ENCODE measurements around the gene HYI.

The HYI gene

DNA sequence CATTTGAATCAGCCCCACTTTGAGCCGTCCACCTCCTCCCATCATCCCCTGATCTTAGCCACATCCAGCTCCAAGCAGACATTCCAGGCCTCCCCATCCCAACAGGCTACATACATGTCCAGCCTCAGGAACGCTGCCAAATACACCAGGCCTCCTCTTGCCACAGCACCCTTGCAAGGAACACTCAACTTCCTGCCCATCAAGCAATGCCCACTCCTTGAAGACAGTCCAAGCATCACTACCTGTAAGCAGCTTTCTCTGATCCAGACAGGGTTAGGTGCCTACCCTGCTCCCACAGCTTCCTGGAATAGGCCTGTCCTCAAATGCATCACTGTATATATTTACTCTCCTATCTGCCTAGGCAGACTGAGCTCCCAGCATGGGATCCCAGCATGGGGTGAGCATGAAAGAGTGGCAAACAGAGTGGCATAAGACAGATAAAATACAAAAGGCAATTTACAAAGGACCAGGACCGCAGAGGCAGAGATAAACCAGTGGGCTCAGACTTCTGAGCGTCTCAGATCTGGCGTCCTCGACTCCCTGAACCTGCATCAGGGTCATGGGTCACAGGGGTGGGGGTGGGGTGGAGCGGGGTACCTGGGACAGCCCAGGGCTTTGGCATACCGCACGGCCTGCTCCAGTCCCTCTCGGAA lies 816 bp downstream of the HYI start:
- peaks cover 21% of the 10 kb centered on the region for H3K4me1 Mint-ChIP-seq (ENCODE audit: low read depth)
- peak overlapping the region; percentile 60 for H3K27ac Mint-ChIP-seq
- peak overlapping the region; percentile 63 for H3K4me3 Mint-ChIP-seq
- peaks cover 27% of the 10 kb centered on the region for H3K27me3 Mint-ChIP-seq
- DNase-seq: peak; percentile 48
- H3K9me3 Mint-ChIP-seq: no peaks in the 10 kb centered on the region
- peaks cover 50% of the 10 kb centered on the region for H3K36me3 Mint-ChIP-seq (ENCODE audit: low read depth)

DNA sequence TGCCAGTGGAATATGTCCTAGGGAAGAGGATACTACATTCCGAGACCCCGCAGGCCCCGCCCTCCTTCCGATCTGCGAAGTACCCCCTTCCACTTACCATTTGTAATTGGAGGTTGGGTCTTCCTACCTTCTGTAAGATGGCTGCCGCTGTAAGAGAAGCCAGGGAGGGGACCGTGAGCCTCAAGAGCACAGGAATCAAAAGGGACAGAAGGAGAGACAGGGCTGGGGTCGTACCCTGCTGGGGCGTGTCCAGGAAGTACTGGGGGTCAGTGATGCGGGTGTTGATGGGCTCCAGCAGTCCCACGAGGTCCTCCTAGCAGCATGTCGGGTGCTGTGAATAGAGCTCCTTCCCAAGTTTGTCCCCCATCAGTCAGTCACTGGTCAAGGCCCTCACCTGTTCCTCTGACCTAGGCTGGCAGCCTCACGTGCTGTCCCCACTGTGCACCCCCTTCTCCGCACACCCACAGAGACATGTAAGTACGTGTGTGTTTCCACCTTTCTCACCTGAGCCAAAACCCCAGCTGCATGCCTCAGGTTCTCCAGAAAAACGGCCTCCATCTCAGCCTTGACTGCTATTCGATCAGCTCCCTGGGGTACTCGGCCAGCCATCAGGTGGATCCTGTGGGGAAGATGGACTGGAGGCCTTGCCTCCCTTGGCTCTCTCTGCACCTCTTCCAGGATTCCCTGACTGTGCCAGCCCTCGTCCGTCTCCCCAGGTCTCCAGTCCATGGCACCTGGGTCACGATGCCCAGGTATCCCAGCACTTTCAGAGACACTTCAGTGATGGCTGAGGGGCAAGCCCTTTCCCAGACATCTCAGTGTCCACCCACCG lies 1.8 kb downstream of the HYI start:
- H3K4me1 Mint-ChIP-seq (ENCODE audit: low read depth): peaks cover 21% of the 10 kb centered on the region
- H3K9me3 Mint-ChIP-seq: no peaks in the 10 kb centered on the region
- peaks cover 60% of the 10 kb centered on the region for H3K36me3 Mint-ChIP-seq (ENCODE audit: low read depth)
- no peak overlapping the region for H3K27ac Mint-ChIP-seq
- peaks cover 22% of the 10 kb centered on the region for H3K27me3 Mint-ChIP-seq
- DNase-seq: no peak
- no peak overlapping the region for H3K4me3 Mint-ChIP-seq

DNA sequence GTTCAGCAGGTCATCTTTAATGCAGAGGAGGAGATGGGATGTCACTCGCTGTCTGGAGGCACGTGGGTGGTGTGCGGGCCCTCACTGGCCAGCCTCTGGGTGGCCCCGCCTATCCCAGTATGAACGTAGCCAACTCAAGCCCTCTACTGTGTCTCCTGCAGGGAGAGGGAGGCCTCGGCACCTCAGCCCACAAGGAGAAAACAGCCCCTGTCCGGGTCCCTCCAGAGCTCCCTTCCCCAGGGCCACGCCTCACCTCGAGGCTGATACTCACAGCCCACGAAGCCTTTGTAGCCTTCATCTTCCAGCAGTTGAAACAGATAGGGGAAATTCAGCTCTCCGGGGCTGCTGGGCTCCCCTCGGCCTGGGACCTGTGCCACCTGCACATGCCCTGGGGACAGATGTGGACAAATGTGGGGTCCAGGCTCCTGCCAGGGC lies 2.6 kb downstream of the HYI start:
- no peak for DNase-seq
- H3K4me1 Mint-ChIP-seq (ENCODE audit: low read depth): peaks cover 21% of the 10 kb centered on the region
- H3K9me3 Mint-ChIP-seq: no peaks in the 10 kb centered on the region
- H3K4me3 Mint-ChIP-seq: no peak overlapping the region
- H3K27me3 Mint-ChIP-seq: peaks cover 17% of the 10 kb centered on the region
- peaks cover 67% of the 10 kb centered on the region for H3K36me3 Mint-ChIP-seq (ENCODE audit: low read depth)
- no peak overlapping the region for H3K27ac Mint-ChIP-seq

DNA sequence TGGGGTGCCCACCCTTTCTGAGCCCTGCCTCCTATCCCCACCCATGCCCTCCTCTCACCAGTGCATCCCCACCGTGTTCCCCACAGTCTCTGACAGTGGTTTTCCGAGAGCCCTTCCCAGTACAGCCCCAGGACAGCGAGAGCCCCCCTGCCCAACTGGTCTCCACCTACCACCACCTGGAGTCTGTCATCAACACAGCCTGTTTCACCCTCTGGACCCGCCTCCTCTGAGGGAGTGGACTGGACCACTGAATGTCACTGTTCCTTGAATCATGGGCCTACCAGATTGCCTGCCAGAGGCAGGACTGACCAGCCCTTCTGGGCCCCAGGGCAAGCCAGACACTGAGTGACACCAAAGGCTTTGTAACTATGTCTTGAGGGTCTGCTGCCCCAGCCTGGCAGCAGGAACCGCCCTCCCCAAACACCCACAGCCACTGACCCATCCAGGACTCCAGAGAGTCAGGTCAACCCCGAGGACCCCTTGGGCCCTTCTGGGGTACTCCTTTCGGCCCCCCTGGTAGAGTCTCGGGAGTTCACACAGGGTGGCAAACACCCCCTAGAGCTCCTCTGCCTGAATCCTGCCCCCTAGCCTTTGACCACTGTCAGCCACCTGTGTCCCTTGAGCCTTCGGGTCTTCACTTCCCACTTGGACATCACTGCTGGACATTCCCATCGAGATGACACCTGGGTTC lies 3.3 kb downstream of the HYI start:
- Mint-ChIP-seq H3K27me3 (peaks cover 11% of the 10 kb centered on the region), H3K4me1 (ENCODE audit: low read depth) (peaks cover 21% of the 10 kb centered on the region), H3K36me3 (ENCODE audit: low read depth) (peaks cover 75% of the 10 kb centered on the region), H3K9me3 (no peaks in the 10 kb centered on the region), H3K4me3 (no peak overlapping the region), H3K27ac (peak overlapping the region; percentile 60)
- DNase-seq: peak; percentile 26

DNA sequence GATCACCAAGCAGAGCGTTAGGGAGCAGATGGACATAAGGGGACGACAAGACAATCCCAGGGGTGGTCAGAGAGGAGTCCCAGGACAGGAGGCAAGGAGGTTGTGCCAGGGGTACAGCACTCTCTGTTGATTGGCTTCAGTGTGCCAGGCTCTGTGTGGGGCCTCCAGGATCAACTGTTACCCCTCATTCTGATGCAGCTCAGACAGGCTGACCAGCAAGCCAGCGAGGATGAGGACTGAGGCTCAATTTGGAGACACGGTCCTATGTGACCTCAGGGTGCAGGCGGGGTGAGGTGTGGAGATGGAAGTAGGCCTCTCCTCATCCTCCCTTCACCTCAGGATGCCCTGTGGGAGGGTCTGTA lies 4.0 kb downstream of the HYI start:
- no peak overlapping the region for H3K4me3 Mint-ChIP-seq
- H3K27ac Mint-ChIP-seq: peak overlapping the region; percentile 60
- peaks cover 4% of the 10 kb centered on the region for H3K27me3 Mint-ChIP-seq
- H3K9me3 Mint-ChIP-seq: no peaks in the 10 kb centered on the region
- peaks cover 82% of the 10 kb centered on the region for H3K36me3 Mint-ChIP-seq (ENCODE audit: low read depth)
- peak; percentile 26 for DNase-seq
- peaks cover 16% of the 10 kb centered on the region for H3K4me1 Mint-ChIP-seq (ENCODE audit: low read depth)

DNA sequence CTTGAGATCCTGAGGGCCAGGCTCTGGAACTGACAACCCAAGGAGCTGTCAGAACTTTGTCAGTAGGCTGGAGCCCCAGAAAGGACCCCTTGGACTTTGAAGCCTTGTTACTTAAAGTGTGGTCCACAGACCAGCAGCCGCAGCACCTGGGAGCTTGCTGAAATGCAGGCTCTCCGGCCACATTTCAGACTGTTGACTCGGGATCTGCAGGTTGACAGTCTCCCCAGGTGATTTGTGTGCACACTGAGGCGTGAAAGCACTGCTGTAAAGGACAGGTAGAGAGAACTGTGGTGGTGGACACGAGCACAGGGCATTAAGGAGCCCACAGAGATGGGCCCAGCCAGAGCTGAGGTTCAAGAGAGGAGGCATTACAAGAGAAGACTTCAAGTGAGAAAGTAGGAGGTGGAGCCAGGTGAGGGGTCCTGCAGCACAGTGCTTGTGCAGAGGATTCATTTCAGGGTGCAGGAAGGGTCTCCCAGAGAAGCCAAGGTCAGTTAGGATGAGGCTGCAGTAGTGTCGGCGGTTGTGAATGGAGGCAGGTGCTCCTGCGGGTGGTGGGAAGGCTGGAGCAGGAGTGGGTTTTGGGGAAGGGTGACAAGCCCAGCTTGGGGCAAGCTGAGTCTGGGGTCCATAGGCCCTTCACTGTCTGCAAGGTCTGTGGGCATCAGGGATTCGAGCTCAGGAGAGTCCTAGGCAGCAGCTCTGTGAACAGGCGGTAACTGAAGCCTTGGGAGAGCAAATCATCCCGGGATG lies 4.6 kb downstream of the HYI start:
- H3K27ac Mint-ChIP-seq: no peak overlapping the region
- H3K4me3 Mint-ChIP-seq: no peak overlapping the region
- H3K36me3 Mint-ChIP-seq (ENCODE audit: low read depth): peaks cover 88% of the 10 kb centered on the region
- peaks cover 10% of the 10 kb centered on the region for H3K4me1 Mint-ChIP-seq (ENCODE audit: low read depth)
- H3K9me3 Mint-ChIP-seq: no peaks in the 10 kb centered on the region
- peak; percentile 22 for DNase-seq
- no peaks in the 10 kb centered on the region for H3K27me3 Mint-ChIP-seq

DNA sequence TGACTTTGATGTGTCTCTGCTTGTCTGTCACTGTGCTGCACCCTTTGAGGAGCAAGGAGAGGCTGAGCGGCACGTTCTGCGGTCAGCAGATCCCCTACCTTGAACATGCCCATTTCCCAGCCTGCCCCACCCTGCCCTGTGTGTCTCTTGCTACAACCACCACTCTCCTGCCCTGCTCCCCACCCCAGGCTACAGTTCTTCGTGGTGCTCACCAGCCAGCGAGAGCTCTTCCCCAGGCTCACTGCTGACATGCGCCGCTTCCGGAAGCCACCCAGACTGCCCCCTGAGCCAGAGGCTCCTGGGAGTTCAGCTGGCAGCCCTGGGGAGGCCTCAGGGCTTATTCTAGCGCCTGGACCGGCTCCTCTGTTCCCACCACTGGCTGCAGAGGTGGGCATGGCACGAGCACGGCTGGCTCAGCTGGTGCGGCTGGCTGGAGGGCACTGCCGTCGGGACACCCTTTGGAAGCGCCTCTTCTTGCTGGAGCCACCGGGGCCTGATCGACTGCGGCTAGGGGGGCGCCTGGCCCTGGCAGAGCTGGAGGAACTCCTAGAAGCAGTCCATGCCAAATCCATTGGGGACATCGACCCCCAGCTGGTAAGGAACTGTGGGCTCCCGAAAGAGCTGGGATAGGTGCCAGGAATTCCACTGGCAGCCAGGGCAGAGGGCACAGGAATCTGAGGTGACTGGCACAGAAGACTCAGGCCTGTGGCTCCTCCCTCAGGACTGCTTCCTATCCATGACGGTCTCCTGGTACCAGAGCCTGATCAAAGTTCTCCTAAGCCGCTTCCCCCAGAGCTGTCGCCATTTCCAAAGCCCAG lies 5.6 kb downstream of the HYI start:
- H3K27ac Mint-ChIP-seq: no peak overlapping the region
- DNase-seq: peak; percentile 14
- H3K4me3 Mint-ChIP-seq: no peak overlapping the region
- H3K4me1 Mint-ChIP-seq (ENCODE audit: low read depth): peaks cover 6% of the 10 kb centered on the region
- H3K9me3 Mint-ChIP-seq: no peaks in the 10 kb centered on the region
- no peaks in the 10 kb centered on the region for H3K27me3 Mint-ChIP-seq
- H3K36me3 Mint-ChIP-seq (ENCODE audit: low read depth): peaks cover 98% of the 10 kb centered on the region

DNA sequence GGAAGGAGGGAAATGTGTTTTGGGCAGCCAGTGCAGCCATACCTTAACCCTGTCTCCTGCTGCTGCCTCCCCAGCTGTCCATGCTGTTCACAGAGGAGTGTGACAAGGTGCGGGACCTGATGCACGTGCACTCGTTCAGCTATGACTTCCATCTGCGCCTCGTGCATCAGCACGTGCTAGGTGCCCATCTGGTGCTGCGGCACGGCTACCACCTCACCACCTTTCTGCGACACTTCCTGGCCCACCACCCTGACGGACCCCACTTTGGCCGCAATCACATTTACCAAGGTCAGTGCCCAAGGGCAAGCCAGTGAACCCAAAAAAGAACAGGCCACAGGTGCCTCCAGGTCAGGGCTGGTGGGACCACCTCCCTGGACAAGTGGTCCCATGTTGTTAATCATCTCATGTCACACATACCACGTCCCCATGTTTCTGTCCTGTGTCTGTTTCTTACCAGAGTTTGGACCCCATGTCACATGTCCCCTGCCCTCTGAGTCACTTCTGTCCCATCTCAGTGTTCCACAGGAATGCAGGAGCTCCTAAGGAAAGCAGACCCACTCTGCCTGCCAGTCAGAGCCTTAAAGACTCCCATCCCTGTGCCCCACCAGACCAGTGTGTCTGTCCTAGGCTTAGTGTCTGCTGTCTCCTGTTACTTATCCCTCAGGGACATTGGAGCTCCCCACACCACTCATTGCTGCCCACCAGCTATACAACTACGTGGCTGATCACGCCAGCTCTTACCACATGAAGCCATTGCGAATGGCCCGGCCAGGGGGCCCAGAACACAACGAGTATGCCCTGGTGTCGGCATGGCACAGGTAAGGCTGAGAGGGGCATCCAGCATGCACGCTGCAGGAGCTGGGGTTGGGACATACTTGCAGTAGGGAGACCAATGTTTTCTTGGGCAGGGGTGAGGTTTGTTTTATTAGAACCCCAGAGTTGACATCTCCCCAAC lies 6.6 kb downstream of the HYI start:
- no peaks in the 10 kb centered on the region for H3K9me3 Mint-ChIP-seq
- no peak overlapping the region for H3K4me3 Mint-ChIP-seq
- no peak overlapping the region for H3K27ac Mint-ChIP-seq
- no peaks in the 10 kb centered on the region for H3K4me1 Mint-ChIP-seq (ENCODE audit: low read depth)
- H3K36me3 Mint-ChIP-seq (ENCODE audit: low read depth): peaks cover 100% of the 10 kb centered on the region
- DNase-seq: peak; percentile 26
- H3K27me3 Mint-ChIP-seq: no peaks in the 10 kb centered on the region

DNA sequence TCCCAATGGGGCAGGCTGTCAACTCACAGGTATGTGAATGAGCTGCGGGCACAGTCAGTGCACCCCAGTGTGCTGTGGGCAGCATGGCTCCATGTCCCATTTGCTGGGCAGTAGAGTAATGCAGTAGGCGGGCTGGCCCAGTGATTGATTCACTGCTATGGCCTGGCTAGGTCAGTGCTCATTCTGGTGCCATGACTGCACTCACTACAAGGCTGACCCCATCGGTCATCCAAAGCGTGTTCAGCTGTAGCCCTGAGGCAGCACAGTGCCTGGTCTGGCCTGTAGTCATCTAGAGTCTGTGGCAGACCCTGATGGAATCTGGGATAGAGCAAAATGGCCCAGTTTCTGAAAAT lies 7.4 kb downstream of the HYI start:
- no peaks in the 10 kb centered on the region for H3K4me1 Mint-ChIP-seq (ENCODE audit: low read depth)
- H3K9me3 Mint-ChIP-seq: no peaks in the 10 kb centered on the region
- DNase-seq: peak; percentile 19
- no peak overlapping the region for H3K27ac Mint-ChIP-seq
- H3K4me3 Mint-ChIP-seq: no peak overlapping the region
- no peaks in the 10 kb centered on the region for H3K27me3 Mint-ChIP-seq
- peaks cover 98% of the 10 kb centered on the region for H3K36me3 Mint-ChIP-seq (ENCODE audit: low read depth)

DNA sequence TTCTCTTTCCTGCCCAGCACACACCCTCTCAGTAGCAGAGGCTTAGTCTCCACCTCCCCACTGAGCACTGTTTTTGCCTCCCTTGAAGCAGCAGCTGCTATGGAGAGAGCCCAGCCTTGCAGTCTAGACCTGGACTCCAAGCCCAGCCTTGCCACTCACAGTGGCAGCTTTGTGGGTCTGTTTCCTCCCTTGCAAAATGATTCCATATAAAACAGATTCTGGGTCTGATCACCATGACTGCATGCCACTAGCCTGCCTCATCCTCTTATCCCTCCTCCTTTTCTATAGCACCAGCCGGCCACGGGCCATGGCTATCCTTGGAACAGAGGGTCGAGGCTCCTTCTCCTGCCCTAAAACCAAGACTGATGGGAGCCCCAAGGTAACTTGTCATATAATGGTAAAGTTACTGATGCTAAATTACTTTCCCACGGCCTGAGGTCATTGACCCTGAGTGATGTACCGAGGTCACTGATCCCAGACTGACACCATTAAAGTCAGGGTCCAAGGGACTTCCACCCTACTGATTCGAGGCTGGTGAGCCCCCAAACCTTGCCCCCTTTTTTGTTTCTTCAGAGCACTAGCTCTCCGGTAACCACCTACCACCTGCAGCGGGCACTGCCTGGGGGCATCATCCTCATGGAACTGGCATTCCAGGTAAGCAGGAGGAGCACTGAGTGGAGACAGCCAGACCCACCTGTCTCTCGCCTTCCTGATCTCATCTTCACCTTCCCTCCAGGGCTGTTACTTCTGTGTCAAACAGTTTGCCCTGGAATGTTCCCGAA lies 7.9 kb downstream of the HYI start:
- Mint-ChIP-seq H3K27ac (peak overlapping the region; percentile 20), H3K4me3 (no peak overlapping the region), H3K9me3 (no peaks in the 10 kb centered on the region), H3K27me3 (no peaks in the 10 kb centered on the region), H3K4me1 (ENCODE audit: low read depth) (no peaks in the 10 kb centered on the region), H3K36me3 (ENCODE audit: low read depth) (peaks cover 98% of the 10 kb centered on the region)
- no peak for DNase-seq

DNA sequence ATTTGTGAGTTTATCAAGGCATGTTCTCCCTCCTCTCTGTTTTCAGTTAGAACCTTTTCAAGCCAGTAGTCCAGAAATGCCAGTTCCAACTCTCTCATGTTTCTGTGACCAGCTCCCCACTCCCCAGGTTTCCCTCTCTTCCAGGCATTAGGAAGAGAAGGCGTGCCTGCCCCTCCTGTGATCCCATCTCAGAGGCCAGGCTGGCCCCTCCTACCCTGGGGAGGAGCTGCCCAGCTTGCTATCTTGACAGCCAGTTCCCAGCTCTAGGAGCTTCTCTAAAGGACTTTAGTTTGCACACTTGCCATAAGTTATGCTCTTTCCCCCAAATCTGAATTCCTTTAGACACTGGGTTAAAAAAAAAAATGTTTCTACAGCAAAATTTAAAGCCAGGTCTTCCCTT lies 8.9 kb downstream of the HYI start:
- no peak overlapping the region for H3K27ac Mint-ChIP-seq
- peaks cover 98% of the 10 kb centered on the region for H3K36me3 Mint-ChIP-seq (ENCODE audit: low read depth)
- H3K4me3 Mint-ChIP-seq: no peak overlapping the region
- no peaks in the 10 kb centered on the region for H3K9me3 Mint-ChIP-seq
- no peaks in the 10 kb centered on the region for H3K27me3 Mint-ChIP-seq
- no peak for DNase-seq
- H3K4me1 Mint-ChIP-seq (ENCODE audit: low read depth): no peaks in the 10 kb centered on the region

DNA sequence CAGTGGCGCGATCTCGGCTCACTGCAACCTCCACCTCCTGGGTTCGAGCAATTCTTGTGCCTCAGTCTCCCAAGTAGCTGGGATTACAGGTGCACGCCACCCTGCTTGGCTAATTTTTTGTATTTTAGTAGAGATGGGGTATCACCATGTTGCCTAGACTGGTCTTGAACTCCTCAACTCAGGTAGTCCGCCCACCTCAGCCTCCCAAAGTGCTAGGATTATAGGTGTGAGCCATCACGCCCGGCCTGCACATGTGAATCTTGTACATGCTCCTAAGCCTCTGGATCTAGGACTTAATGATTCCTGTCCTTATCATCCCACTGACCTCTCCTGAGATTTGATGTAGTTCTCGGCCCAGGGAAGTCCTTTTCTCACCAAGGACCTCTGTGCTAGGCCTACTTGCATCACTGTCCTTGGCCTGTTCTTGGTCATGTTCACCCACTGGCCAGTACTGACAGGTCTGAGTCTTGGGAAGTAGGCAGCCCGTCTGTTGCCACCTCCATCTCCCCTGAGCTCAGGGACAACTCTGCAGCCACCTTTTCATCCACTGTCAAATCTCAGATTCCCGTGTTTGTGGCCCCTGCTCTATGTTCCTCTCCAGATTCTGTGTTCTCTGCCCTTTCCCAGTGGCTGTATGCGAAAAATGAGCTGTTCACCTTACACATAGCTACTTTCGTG lies 9.4 kb downstream of the HYI start:
- no peaks in the 10 kb centered on the region for H3K9me3 Mint-ChIP-seq
- H3K36me3 Mint-ChIP-seq (ENCODE audit: low read depth): peaks cover 98% of the 10 kb centered on the region
- H3K4me1 Mint-ChIP-seq (ENCODE audit: low read depth): no peaks in the 10 kb centered on the region
- no peak overlapping the region for H3K27ac Mint-ChIP-seq
- peak; percentile 12 for DNase-seq
- H3K4me3 Mint-ChIP-seq: no peak overlapping the region
- no peaks in the 10 kb centered on the region for H3K27me3 Mint-ChIP-seq
